Measurements from ENCODE around the gene FNDC1.

The FNDC1 gene

DNA sequence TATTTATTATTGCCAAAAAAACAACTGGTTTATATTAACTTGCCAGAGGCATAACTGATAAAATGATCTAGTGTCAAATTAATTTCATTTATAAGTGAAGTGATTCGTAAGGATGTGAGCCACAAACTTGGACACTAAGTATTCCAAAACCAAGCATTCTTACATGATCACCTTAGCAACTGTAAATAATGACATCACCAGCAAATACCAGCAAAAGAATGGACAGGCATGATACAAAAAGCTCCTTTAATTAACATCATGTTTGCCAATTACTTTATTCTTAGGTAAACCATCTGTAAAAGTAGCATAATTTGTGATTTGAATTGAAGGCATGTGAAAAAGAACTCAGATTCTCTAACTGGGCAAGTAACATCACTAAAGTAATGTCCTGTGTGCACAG, 17.2 kb upstream of the FNDC1 start:
- ChIA-PET POLR2A (ENCODE audit: low non-redundant PET) (no interaction called here), CTCF (interaction anchor here (0.6 to 1.0 kb wide), 3 partner anchors 13 to 1545 kb away, joined by 3 to 5 read pairs (median 3); no protein-coding TSS in a partner anchor)
- DNase-seq (ENCODE audit: low spot score) = no peak

DNA sequence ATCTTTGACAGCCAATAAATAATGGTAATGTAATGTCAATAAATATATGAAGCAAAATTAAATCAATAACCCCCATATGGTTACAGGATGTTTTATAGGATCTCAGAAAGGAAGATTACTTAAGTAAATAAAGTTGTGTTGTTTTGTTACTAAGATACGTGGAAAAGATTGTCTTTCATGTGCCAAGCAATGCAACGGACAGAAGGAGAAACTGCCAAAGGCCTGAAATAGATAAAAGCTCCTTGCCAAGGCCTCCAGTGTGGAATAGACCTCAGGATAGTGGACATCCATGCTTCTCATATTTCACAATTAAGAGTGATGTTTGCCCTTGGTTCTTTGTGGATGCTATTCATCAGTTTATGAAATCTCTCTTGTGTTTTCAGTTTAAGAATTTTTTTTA, 16.4 kb upstream of the FNDC1 start:
- POLR2A ChIA-PET (ENCODE audit: low non-redundant PET) = no interaction called here
- TF ChIP-seq, protein P1, sequence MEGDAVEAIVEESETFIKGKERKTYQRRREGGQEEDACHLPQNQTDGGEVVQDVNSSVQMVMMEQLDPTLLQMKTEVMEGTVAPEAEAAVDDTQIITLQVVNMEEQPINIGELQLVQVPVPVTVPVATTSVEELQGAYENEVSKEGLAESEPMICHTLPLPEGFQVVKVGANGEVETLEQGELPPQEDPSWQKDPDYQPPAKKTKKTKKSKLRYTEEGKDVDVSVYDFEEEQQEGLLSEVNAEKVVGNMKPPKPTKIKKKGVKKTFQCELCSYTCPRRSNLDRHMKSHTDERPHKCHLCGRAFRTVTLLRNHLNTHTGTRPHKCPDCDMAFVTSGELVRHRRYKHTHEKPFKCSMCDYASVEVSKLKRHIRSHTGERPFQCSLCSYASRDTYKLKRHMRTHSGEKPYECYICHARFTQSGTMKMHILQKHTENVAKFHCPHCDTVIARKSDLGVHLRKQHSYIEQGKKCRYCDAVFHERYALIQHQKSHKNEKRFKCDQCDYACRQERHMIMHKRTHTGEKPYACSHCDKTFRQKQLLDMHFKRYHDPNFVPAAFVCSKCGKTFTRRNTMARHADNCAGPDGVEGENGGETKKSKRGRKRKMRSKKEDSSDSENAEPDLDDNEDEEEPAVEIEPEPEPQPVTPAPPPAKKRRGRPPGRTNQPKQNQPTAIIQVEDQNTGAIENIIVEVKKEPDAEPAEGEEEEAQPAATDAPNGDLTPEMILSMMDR (conservative IDR thresholded peaks at IDR 0.05; ENCODE audit: low read depth) = no peak
- CTCF ChIA-PET = no interaction called here
- no peak overlapping the region for H3K27ac ChIP-seq
- no peak for DNase-seq (ENCODE audit: low spot score)

More for the DNA sequence above, 17.2 kb upstream of the FNDC1 start:
- H3K27ac ChIP-seq = no peak overlapping the region
- TF ChIP-seq, protein P1 (conservative IDR thresholded peaks at IDR 0.05; ENCODE audit: low read depth) = no peak

DNA sequence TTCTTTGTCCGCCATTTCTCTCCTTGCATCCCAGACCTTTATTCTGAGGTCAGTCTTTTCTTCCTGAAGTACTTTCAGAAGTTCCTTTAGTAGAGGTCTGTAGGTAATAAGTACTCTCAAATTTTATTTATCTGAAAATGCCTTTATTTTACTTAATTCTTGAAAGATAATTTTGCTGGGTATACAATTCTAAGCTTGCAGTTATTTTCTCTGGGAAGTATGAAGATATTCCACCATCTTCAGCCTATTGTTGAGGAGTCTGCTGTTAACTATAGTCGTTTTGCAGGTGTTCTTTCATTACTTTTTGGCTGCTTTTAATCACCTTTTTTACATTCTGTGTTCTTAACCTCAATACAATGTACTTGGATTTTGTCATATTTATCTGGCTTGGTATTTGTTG, 13.5 kb upstream of the FNDC1 start:
- TF ChIP-seq, protein P1 (conservative IDR thresholded peaks at IDR 0.05; ENCODE audit: low read depth) = no peak

DNA sequence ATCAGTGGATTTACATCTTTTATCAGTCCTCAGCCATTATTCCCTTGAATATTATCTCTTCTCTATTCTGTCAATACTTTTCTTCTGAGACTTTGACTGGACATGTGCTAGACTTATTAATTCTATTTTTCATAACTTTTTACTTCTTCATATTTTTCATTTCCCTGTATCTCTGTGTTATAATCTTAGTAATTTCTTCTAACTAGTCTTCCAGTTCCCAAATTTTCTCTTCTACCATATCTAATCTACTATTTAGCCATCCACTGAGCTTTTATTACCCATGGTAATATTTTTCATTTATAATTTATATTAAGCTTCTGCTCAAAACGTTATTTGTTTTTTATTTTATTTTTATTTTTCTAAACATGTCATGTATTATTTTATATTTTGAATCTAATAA, 13.1 kb upstream of the FNDC1 start:
- POLR2A ChIA-PET (ENCODE audit: low non-redundant PET) = no interaction called here
- CTCF ChIA-PET = interaction anchor here (0.6 kb wide), 1 partner anchor 527 kb away, joined by 4 read pairs; no protein-coding TSS in a partner anchor
- no peak for DNase-seq (ENCODE audit: low spot score)
- no peak overlapping the region for H3K27ac ChIP-seq
- TF ChIP-seq, protein P1 (conservative IDR thresholded peaks at IDR 0.05; ENCODE audit: low read depth) = no peak

More for the DNA sequence above, 13.5 kb upstream of the FNDC1 start:
- DNase-seq (ENCODE audit: low spot score) = no peak
- H3K27ac ChIP-seq = no peak overlapping the region
- ChIA-PET CTCF (no interaction called here), POLR2A (ENCODE audit: low non-redundant PET) (no interaction called here)

DNA sequence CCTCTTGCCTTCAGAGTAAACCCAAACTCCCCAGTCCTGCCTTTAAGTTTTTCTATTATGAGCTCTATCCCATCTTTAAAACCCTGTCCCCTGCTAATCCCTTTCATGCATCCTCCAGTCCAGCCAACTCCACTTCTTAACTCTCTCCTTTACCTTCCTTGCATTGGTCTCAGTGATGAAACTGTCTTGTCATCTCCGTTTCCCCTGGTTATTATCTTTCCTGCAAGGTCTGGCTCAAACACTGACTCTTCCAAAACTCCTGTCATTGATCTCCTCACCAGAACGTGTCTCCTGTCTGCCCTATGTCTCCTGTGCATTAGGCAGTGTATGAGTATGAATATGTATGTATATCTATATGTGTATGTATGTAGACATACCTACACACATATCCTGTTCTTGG, 11.8 kb upstream of the FNDC1 start:
- no peak for DNase-seq (ENCODE audit: low spot score)
- TF ChIP-seq, protein P1 (conservative IDR thresholded peaks at IDR 0.05; ENCODE audit: low read depth) = no peak
- no peak overlapping the region for H3K27ac ChIP-seq
- ChIA-PET CTCF (interaction anchor here (0.9 kb wide), 1 partner anchor 10 kb away, joined by 3 read pairs; no protein-coding TSS in a partner anchor), POLR2A (ENCODE audit: low non-redundant PET) (no interaction called here)

DNA sequence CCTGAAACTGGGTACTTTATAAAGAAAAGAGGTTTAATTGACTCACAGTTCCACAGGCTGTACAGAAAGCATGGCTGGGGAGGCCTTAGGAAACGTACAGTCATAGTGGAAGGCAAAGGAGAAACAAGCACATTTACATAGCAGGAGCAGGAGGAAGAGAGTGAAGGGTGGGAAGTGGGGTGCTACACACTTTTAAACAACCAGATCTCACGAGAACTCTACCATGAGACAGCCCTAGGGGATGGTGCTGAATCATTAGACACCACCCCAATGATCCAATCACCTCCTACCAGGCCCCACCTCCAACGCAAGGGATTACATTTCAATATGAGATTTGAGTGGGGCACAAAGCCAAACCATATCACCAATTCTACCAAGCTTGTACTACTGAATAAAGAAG, 7.4 kb upstream of the FNDC1 start:
- ChIA-PET CTCF (no interaction called here), POLR2A (ENCODE audit: low non-redundant PET) (no interaction called here)
- no peak for DNase-seq (ENCODE audit: low spot score)
- TF ChIP-seq, protein P1 (conservative IDR thresholded peaks at IDR 0.05; ENCODE audit: low read depth) = no peak
- no peak overlapping the region for H3K27ac ChIP-seq

All from RWPE1 (cell line).